Measurements from ENCODE around the gene PDSS1. TPM values are rescaled to one million over a fixed set of nuclear protein-coding genes. Genes with fewer than 3 reads are reported as not detected.

PDSS1 gene
- total RNA-seq, 1 experiment from 2014 or later = 14.3 TPM

- no peak overlapping the region for H3K4me3 Mint-ChIP-seq (ENCODE audit: unreplicated experiment)
- ChIA-PET POLR2A (interaction anchor here (0.8 kb wide), 1 partner anchor 13 kb away, joined by 3 read pairs; no protein-coding TSS in a partner anchor), CTCF (no interaction called here)
- no TSS peak for BruUV-seq (replicated peaks)
- intact Hi-C loops (cut with micrococcal nuclease) = no loop called here
- H3K36me3 Mint-ChIP-seq (ENCODE audit: insufficient read depth, unreplicated experiment) = peaks cover 90% of the 10 kb centered on the region
- DNase-seq (ENCODE audit: unreplicated experiment) = no peak
- H3K27me3 Mint-ChIP-seq (ENCODE audit: insufficient read depth, unreplicated experiment) = no peaks in the 10 kb centered on the region
- TF ChIP-seq CTCF (IDR thresholded peaks at IDR 0.05; ENCODE audit: unreplicated experiment) = no peak
- no peaks in the 10 kb centered on the region for H3K9me3 Mint-ChIP-seq (ENCODE audit: unreplicated experiment)
- no peaks in the 10 kb centered on the region for H3K4me1 Mint-ChIP-seq (ENCODE audit: insufficient read depth, unreplicated experiment)
- peak overlapping the region; percentile 9 for H3K27ac Mint-ChIP-seq (ENCODE audit: low read depth, unreplicated experiment)
Measured at GRCh38 chr10:26743091-26743490, 45.6 kb downstream of the PDSS1 start.

DNA sequence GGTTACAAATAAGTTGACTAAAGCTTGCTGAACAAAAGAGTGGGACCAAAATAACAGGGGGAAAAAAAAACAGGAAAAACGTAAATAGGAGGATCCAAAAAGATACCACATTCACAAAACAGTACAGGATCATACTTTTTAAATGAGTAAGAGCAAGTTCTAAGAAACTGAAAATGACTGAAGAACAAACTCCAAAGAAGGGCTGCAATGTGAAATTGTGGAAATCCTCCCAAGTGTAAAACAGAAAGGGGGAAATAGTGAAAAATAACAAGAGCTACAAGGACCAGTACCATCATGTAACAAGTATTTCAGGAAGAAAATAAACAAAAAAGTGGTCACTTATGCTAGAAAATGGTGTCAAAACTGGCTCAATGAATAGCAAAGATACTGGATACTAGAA lies 46.3 kb downstream of the PDSS1 start:
- H3K9me3 Mint-ChIP-seq (ENCODE audit: unreplicated experiment) = no peaks in the 10 kb centered on the region
- no peaks in the 10 kb centered on the region for H3K27me3 Mint-ChIP-seq (ENCODE audit: insufficient read depth, unreplicated experiment)
- H3K4me3 Mint-ChIP-seq (ENCODE audit: unreplicated experiment) = no peak overlapping the region
- ChIA-PET POLR2A (interaction anchor here (0.8 kb wide), 1 partner anchor 12 kb away, joined by 3 read pairs; no protein-coding TSS in a partner anchor), CTCF (no interaction called here)
- no peak overlapping the region for H3K27ac Mint-ChIP-seq (ENCODE audit: low read depth, unreplicated experiment)
- DNase-seq (ENCODE audit: unreplicated experiment) = no peak
- no peaks in the 10 kb centered on the region for H3K4me1 Mint-ChIP-seq (ENCODE audit: insufficient read depth, unreplicated experiment)
- TF ChIP-seq CTCF (IDR thresholded peaks at IDR 0.05; ENCODE audit: unreplicated experiment) = no peak
- no TSS peak for BruUV-seq (replicated peaks)
- peaks cover 89% of the 10 kb centered on the region for H3K36me3 Mint-ChIP-seq (ENCODE audit: insufficient read depth, unreplicated experiment)
- intact Hi-C loops (cut with micrococcal nuclease) = no loop called here

DNA sequence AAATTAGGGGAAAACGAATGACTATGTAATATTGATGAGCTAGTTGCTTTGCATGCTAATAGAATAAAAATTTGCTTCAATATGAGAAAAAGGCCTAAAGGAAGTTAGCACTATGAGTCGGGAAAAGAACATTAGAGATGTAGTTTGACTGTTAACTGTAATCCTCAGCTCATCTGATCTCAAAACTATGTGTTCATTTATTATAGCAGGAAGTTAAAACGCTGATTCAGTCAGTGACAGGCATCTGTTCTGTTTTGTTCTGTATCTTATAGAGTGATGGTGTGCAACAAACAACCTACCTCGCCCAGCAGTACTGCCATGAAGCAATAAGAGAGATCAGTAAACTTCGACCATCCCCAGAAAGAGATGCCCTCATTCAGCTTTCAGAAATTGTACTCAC lies 48.6 kb downstream of the PDSS1 start:
- Mint-ChIP-seq H3K9me3 (ENCODE audit: unreplicated experiment) (no peaks in the 10 kb centered on the region), H3K4me1 (ENCODE audit: insufficient read depth, unreplicated experiment) (no peaks in the 10 kb centered on the region), H3K36me3 (ENCODE audit: insufficient read depth, unreplicated experiment) (peaks cover 72% of the 10 kb centered on the region), H3K4me3 (ENCODE audit: unreplicated experiment) (no peak overlapping the region), H3K27ac (ENCODE audit: low read depth, unreplicated experiment) (no peak overlapping the region), H3K27me3 (ENCODE audit: insufficient read depth, unreplicated experiment) (no peaks in the 10 kb centered on the region)
- intact Hi-C loops (cut with micrococcal nuclease) = no loop called here
- ChIA-PET POLR2A (interaction anchor here (0.7 to 0.8 kb wide), 3 partner anchors 10 to 21 kb away, joined by 3 to 8 read pairs (median 3); no protein-coding TSS in a partner anchor), CTCF (interaction anchor here (1.0 to 1.9 kb wide), 2 partner anchors 20 to 135 kb away, joined by 3 to 5 read pairs; no protein-coding TSS in a partner anchor)
- no TSS peak for BruUV-seq (replicated peaks)
- no peak for TF ChIP-seq CTCF (IDR thresholded peaks at IDR 0.05; ENCODE audit: unreplicated experiment)
- DNase-seq (ENCODE audit: unreplicated experiment) = no peak

- POLR2A ChIA-PET = interaction anchor here (0.6 to 1.4 kb wide), 8 partner anchors 8 to 487 kb away, joined by 3 to 6 read pairs (median 3); no protein-coding TSS in a partner anchor
- peak; percentile 65 for DNase-seq (ENCODE audit: unreplicated experiment)
- Mint-ChIP-seq H3K9me3 (ENCODE audit: unreplicated experiment) (no peaks in the 10 kb centered on the region), H3K4me3 (ENCODE audit: unreplicated experiment) (no peak overlapping the region), H3K4me1 (ENCODE audit: insufficient read depth, unreplicated experiment) (peaks cover 6% of the 10 kb centered on the region), H3K27ac (ENCODE audit: low read depth, unreplicated experiment) (peak overlapping the region; percentile 46), H3K36me3 (ENCODE audit: insufficient read depth, unreplicated experiment) (peaks cover 45% of the 10 kb centered on the region), H3K27me3 (ENCODE audit: insufficient read depth, unreplicated experiment) (no peaks in the 10 kb centered on the region)
- TF ChIP-seq CTCF (IDR thresholded peaks at IDR 0.05; ENCODE audit: unreplicated experiment) = no peak
- BruUV-seq (replicated peaks) = no TSS peak
- intact Hi-C loops (cut with micrococcal nuclease) = no loop called here
- CTCF ChIA-PET = interaction anchor here (0.7 to 3.6 kb wide), 2 partner anchors 29 to 127 kb away, joined by 3 to 20 read pairs; no protein-coding TSS in a partner anchor
Measured at GRCh38 chr10:26755443-26755903, 58.0 kb downstream of the PDSS1 start.
